Fibroblast of skin of scalp (primary cell): ENCODE results near the gene NELFB.

Experiments used
- DNase-seq: peaks from one replicate; pipeline ENCODE4 v3.0.0-alpha.2; 2013

NELFB gene

DNA sequence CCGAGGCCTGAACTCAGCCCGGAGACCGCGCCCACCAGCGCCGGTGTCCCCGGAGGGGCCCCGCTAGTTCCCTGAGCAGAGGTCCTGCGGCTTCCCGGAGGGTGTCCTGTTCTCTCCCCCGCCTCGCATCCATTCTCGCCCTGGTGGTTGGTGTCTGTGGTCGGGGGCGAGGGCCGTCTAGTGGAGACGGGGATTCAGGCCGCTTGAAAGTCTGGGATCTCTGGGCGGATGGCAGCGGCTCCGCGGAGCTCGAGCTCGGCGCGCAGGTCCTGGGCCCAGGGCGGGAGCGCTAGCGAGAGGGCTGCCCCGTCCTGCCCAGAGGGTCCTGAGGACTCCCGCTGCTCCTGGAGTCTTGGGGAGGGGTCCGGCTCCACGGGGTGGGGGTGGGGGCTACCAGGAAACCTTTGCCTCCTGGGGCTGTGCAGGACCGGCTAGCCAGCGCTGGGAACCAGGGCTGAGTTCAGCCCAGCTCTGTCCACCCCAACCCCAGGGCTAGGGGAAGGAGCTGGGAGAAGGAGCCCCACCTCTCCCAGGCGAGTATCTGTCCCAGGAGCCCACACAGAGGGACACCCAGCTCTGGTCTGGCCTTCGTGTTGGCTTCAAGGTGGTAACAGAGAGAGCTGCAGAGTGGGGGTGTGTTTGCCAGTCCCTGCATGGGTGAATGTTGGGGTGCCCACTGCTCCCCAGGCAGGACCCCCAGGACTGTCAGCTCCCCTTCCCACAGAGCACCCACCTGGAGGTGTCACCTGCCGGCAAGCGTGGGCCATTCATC, 26.4 kb downstream of the NELFB start:
- DNase-seq: no peak

DNA sequence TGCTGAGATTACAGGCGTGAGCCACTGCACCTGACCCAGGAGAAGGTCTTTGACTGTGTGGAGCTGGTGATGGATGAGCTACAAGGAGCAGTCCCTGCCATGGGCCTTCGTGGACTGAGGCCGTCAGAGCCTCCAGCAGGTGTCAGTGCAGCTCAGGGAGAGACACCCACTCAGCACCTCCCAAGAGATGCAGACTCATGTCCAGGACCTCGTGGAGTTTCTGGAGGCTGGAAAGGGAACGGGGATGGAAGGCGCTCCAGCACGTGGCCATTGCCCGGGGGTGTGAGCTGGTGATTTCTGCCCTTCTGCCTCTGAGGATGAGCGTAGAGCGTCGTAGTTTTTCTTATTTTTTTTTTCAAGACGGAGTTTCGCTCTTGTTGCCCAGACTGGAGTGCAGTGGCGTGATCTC, 31.9 kb downstream of the NELFB start:
- DNase-seq: no peak

DNA sequence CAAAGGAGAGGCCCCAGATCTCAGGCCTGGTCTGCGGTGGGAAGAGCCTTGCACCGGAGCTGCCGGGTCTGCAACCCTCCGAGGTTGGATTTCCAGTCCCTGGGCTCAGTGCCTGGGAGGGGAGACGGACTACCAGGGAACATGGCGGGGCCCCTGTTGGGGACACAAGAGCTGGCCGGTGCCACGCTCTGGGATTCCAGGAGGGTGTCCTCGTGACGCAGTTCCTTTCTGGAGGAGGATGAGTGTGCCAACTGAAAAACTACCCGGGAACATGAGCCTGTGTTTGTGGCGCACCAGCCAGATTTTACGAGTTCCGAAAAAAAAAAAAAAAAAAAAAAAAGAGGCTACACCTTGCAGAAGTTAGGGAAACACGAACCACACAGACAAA, 38.0 kb downstream of the NELFB start:
- no peak for DNase-seq

DNA sequence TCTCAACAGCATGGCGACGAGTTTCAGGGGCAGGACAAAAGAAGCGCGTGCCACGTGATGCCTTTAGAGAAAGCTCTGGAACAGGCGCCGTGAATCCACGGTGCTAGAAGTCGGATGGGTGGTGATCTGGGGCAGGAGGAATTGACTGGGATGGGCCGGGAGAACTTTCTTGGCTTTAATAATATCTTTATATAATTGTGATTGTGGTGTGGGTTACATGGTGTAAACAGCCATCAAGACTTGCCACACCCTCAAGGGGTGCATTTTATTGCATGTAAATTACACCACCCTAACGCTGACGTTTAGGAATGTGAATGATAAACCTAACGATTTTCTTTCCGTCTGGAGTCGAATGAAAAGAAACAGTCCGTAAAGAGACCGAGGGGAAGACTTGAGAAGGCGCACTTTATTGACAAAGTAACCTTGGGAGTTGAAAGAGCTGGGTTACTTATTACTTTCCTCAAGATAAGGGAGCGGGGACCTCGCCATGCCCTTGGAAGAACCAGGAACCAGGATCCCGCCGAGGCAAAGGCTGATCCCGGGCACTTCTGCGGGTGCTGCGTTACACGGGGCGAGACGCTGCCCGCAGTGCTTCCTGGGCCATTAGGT, 38.5 kb downstream of the NELFB start:
- DNase-seq: no peak

DNA sequence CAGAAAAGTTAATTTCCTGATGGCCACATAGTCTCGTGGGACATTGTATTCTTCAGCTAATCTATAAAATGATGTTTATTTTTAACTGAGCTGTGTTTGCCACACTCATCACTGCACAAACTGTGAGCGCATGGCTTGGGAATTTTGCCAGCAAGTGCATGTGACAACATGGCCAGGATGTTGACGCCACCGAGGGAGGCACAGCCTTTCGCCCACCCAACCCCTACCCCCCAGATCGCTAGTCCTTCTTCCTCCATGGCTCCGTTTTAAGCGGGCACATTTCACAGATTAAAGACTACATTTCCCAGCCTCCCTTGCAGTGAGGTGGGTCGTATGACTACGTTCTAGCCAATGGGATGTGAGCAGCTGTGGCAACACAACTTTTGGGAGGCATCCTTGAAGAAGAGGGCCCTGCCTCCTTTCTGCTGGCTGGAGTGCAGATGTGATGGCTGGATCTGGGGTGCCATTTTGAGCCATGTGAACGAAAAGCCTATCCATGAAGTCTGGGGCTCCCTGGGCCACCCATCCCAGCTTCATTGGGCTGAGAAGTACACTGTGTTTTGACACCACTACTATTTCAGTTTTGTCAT, 39.1 kb downstream of the NELFB start:
- peak; percentile 38 for DNase-seq

DNA sequence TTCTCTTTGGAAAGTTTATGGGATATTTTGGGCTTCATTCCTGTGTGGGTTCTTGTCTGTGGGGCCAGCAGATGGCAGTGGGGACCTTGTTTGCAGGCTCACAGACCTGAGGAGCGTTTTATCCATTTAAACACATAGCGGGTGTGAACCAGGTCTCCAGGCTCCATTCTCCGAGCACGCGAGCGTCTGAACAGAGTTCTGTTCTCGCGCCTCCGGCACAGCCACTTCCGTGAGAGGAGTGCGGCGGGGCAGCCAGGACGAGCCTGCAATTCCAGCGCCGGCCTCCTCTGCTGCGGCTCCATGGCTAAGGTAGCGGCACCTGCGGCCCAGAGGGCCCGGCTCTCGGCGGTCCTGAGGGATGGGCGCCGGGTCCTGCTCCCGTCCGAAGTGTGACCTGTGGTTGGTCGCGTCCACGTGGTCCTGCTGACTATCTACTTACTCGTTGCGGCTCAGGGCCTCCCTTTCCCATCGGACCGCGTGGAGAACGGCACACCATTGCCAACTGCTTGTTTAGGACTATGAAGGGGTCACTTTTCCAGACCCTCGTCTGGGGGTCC, 39.6 kb downstream of the NELFB start:
- peak; percentile 29 for DNase-seq

DNA sequence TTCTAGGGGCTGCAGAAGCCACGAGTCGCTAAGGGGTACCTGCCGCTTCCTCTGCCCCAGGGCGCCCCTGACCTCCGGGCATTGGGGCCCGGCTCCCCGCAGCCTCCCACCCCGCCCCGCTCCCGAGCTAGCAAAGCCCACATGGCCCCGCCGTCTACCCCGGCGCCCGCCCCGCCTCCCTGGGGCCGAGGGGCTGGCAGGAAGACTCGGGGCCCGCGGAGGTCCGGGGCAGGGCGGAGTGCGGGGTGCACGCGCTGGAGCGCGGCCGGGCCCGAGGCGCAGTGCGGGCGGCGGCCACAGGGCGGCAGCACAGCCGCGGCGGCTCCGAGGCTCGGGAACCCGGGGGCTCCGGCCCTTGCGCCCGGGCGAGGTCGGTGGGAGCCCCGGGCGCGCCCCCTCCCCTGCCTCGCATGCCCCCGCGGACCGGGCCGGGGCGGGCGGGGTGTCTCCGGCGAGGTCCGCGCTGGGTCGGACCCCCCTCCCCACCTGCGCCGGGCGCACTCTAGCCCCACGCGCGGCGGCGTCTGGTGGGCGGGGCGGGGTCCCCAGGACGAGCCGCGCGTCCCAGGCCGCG, 40.2 kb downstream of the NELFB start:
- DNase-seq: no peak

DNA sequence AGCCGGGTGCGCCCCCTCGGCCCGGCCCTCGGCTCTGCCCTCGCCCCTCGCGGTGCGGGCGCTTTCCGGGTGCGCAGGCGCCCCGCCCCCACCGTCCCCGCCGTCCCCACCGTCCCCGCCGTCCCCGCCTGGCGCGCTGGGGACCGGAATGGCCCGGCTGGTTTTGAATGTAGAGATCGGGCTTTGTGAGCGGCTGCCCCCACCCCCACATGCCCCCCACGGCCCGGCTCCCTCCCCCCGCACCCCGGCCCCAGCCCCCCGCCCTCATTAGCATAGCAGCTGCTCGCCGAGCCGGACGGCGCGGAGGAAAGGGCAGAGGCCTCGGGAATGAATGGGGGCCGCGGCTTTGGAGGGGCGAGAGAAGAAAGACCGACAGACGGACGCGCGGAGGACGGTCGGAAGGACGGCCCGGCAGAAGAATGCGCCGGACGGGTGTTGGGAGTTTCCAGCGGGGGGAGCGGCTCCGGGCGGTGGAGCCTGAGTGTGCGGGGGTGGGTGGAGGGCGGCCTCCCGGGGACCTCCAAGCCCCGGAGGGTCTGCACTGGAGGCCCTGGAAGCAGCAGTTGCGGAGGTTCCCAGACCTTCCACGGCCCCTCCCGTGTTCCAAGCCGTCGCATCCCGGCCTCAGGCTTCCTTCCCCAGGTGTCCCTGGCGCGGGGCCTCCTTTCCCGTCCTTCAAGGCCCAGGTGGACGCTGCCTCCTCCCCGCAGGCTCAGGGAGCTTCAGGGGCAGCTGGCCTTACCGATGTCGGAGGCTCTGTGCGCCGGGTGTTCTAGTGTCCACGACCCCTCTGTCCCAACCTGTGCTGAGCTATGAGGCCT, 40.9 kb downstream of the NELFB start:
- DNase-seq: no peak

DNA sequence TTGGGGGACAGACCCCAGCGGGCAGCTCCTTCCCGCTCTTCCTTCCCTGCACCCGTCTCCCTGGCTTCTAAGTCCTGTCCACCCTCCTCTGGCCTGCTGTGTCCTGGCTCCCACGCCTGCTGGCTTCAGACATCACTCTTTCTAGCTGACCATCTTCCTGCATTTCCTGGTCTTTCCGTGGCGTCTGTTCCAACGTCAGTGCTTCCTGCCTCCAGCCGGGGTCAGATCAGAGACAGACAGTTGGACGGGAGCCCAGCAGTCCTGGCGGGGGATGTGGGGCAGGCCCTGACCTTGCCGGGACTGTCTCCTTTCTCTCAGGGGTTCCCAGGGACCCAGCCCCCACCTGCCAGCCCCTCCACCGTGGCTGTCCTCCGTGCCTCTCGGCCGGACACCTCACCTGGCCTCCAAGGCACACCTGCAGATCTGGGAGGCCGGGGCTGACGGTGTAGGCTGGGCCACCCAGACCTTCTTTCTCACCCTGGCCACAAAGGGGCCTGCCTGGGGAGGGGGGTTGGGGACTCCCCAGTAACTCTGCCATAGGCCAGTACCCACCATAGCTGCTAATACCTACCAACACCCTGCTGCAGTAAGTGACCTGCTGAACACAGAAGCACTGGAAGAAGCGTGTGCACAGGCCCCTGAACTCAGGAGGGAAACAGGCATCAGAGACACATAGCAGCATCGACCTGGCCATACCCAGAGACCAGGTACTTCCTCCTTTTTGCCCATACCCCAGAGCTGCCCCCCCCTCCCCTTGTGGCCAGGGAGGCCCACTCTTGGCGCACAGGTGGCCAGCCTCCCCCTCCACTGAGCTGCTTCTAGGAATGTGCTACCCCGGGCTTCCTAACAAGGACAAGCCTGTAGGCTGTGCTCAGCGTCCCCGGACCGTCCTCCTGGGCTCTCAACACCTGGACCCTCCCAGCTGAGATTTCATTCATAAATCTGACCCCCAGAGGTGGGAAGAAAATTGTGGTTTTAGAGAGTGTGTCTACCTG, 41.8 kb downstream of the NELFB start:
- DNase-seq: no peak

DNA sequence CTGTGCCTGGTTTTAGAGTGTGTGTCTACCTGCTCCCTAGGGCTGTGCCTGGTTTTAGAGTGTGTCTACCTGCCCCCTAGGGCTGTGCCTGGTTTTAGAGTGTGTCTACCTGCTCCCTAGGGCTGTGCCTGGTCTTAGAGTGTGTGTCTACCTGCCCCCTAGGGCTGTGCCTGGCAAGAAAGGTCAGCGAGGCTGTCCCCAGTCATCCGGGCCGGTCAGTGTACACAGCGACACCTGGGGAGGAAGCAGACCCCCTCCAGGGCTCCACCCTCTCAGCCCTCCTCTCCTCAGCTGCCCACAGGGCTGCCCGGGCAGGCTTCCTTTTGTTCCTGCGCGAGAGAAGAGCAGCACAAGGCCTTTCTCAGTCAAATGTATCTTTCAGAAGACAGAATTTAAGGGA, 42.8 kb downstream of the NELFB start:
- DNase-seq: no peak

DNA sequence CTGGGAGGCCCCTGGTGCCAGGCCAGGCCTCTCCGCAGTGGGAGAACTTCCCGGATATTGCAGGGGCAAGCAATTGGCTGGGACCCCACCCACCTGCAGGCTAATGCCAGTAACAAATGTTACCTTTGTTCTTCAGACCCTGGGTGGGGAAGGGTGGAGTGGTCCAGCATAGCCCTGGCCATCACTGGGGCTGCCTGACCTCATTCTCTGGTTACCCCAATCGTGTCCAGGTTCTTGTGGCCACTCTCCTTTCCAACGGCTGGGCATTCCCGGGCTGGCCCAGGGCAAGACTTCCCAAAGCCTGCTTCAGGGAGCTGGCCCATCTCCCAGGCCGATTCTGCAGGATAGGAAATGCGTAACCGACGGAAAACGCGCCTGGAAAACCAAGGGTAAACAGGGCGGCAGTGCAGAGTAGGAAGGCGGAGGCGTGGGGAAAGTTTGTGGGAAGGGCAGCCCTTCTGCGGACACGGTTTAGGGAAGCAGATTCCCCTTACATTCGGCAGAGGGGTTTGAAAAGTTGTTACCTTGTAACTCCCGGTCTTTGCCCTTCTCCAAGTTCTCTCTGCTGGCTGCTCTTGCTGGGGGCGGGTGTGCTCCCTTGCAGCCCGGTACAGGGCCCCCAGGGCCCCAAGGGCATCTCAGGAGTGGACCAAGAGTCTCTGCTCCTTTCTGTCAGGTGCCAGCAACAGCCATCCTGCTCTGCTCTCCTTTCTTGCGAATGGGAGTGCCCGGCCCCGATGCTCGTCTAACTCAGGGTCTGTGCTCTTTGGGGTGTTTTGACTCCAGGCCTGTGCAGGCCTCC, 43.5 kb downstream of the NELFB start:
- DNase-seq: no peak

DNA sequence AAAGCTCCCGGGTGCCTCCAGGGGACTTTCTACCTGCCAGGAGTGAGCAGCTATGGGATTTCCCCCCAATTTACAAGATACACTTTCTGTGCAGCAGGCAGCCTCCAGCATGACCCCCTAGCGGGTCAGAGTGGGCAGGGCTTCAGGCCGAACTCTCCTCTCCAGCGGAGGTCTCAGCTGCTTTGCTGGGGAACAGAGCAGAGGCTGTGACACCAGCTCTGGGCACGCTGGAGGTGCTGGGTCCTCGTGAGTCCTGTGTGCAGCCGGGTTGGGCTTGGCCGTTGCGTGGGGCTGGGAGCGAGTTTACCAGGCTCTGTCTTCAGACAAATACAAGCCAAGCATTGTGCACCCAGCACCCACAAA, 44.1 kb downstream of the NELFB start:
- DNase-seq: no peak

DNA sequence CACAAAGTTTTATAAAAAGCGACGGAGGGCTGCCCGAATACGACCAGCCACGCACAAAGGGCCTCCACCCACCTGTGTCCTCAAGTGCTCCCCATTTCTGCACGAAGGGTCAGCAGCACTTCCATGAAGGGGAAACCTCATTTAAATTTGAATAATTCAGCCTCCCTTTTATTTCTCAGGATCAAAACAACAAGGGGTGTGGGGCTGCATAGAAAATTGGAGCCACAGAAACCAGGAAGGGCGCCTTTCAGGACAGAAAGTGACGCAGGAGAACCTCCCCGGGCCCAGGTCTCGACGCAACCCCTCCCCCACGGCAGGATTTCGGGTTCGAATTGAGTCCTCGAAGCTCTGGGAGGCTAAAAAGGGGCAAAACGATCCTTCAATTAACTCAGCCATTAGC, 44.8 kb downstream of the NELFB start:
- no peak for DNase-seq

DNA sequence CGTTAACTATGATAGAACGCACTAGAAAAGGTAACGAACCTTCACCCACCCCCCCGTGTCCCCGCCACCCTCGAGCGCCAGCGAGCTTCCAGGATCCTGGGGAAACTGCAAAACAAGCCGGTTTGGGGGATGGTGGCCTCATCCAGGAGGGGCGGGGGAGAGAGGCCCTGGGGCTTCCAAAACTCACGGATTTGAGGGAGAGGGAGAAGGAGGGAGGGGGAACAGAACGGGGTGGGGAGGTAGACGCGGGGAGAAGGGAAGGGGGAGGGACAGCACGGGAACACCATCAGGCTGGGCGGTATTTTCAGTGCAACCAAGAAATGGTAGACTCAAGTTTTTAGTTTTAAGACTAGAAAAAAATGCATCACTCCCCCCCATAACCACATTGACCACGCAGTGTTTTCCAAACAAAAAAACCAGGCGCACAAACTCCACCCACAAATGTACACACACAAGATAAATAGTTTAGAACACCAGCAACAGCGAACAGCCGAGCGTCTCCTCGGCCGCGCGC, 45.5 kb downstream of the NELFB start:
- DNase-seq: no peak

DNA sequence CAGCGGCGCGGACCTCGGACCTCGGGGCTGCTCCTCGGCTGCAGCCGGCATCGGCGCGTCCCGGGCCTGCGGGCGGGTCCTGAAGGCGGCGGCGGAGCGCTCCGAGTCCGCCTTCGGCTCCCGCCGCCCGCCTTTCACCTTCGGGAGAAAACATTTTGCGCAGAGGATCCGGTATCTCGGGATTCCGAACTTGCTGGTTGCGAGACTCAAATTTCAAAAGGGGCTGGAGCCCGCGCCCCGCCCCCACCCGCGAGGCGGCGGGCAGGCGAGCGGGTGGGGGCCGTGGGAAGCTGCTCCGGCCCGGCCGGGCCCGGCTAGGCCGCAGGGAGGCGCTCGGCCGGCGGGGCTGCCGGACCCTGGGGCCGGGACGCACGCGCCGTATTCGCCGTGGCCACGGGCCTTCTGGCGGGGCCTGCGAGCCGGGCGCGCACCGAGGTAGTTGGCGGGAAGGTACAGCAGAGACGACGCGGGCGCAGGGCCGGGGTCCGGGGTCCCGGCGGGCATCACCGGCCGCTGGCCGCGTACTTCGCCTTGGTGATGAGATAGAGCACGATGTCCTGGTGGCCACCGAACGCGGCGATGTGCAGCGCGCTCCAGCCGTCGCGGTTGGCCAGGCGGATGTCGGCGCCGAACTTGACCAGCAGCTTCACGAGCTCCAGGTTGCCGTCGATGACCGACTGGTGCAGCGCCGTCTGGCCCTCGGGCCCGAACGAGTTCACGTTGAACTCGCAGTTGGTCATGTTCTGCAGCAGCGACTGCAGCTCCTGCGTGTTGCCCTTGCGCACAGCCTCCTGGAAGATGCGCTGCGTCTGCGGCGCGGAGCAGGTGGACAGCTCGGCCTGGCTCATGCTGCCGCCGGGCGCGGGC, 46.2 kb downstream of the NELFB start:
- no peak for DNase-seq

DNA sequence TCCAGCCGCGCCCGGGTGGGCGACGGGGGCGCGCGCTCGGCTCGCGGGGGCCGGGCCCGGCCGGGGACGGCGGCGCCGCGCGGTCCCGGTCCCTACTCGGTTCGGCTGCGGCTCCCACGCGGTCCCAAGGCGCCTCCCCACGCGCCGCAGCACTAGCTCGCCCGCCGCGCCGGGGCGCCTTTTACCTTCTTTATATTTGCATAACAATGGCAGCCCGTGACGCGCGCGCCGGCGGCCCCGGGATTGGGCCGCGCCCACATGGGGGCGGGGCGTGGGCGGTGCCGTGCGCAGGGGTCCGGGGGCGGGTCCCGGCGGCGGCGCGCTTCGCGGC, 47.0 kb downstream of the NELFB start, which contains the start of gene NRARP:
Gene NRARP, minus strand, starts transcription at position 154 of the 331 bp plus-strand sequence. CDS start 343 bp downstream, outside the sequence.
- DNase-seq: peak; percentile 73

DNA sequence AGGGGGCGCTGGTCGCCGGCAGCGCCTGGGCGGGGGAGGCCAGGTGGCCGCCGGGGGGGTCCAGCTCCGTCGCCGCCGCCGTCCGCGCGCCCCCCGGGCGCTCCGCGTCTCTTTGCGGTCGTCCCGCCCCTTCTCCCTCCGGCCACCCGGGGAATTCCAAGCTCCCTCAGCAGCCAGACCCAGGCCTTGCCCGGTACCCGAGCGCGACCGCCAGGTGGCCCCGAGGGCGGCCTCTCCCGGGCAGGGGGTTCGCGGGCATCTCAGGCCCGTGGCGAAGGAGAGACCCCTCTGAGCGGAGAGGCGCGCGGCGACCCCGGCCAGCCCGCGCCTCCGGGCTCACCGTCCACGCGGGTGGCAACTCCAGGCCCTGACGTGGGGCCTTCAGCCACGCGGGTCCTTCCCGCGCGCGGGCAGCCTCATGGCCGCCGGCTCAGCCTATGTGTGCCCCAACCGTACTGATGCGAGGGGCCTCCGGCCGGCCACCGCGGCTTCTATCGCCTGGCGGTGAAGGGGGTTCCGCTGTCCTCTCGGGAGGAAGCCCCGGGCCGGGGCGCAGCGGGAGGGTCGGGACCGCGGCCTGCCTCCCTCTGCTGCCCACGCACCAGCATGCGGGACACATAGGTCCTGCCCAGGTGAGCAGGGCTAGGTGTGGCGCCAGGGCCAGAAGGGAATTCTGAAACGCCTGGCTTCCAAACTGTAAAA, 47.5 kb downstream of the NELFB start:
- DNase-seq: no peak

DNA sequence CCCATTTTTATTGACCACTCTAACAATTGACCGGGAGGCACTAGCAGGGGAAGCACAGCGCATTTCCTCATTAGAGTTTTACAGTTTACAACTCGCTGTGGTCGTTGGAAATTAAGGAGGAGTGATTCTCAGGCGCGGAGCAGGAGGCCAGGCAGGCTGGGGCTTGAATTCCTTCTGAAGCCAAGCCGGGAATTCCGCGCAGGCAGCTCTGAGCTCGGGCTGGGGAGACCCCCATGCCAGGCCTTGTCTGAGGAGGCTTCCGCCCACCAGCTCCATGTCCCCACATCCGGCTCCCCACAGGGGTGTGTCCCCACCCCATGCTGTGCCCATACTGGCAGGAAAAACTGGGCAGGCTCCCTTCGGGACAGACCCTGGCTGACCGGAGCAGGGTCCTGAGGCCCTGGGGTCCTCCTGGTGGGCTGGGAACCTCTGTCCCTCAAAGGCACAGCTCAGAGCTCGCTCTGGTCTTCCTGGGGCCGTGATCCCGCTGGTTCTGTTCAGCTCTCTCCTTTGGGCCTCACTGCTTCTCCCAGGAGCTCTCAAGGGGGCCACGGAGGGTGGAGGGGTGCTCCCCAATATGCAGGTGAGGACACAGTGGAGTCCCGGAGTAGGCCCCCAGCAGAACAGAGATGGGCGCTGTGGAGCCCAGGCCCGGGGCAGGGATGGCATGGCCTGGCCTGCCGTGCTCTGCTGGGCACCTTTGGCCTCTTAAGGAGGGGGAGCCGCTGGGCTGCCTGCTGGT, 48.2 kb downstream of the NELFB start:
- DNase-seq: no peak
